SK-N-SH (cell line): ENCODE results near the gene CTTNBP2NL. TPM values are rescaled to one million over a fixed set of nuclear protein-coding genes. Genes with fewer than 3 reads are reported as not detected.

Source experiments
- CTCF ChIA-PET: fragments of 300-600, 350-600 bp; formaldehyde crosslinking; extraction: SDS; loops from one replicate; lab custom pipeline; 2021; lab: Yijun Ruan, JAX
- POLR2A ChIA-PET: fragments of 350-600 bp; sonication (Branson Sonifier 250); formaldehyde crosslinking; extraction: SDS; loops from one replicate; lab custom pipeline; 2020; ENCODE audit warnings: antibody characterized with exemption, inconsistent platforms; lab: Yijun Ruan, JAX
- DNase-seq: peaks from one replicate; pipeline ENCODE4 v3.0.0; 2012
- H2AFZ ChIP-seq: fragments of 200-600 bp; sonication (generic); 2 replicates; pipeline ENCODE4 v1.8.1; 2016; ENCODE audit warnings: antibody characterized with exemption, mild to moderate bottlenecking, low read depth
- H3F3A ChIP-seq: fragments of 200-600 bp; sonication (generic); replicated peaks from 2 replicates; pipeline ENCODE3; 2016; ENCODE audit warnings: antibody characterized with exemption, mild to moderate bottlenecking; ENCODE audit not compliant: insufficient read depth
- H3K27ac ChIP-seq, 2 experiments: fragments of 200-500 bp in 1 of 2; fragments of 200-600 bp in 1 of 2; sonication (Bioruptor generic) in 1 of 2; sonication (generic), shearing (Covaris generic) in 1 of 2; 2 replicates each; pipeline versions ENCODE4 v1.5.1 to v1.6.1; 2014 to 2016; ENCODE audit warnings: low read depth in 2 of 2, inconsistent platforms in 1 of 2, low read length in 1 of 2, mild to moderate bottlenecking in 1 of 2, mixed read lengths in 1 of 2
- H3K27me3 ChIP-seq: fragments of 200-600 bp; sonication (generic), shearing (Covaris generic); 2 replicates; pipeline ENCODE4 v1.6.1; 2016; ENCODE audit warnings: mixed run types; ENCODE audit not compliant: insufficient read depth
- H3K36me3 ChIP-seq, 2 experiments: fragments of 200-500 bp in 1 of 2; fragments of 200-600 bp in 1 of 2; sonication (Bioruptor generic) in 1 of 2; sonication (generic) in 1 of 2; replicated peaks in 1 of 2; 2 replicates each; pipeline versions ENCODE3 to v1.5.1; 2014 to 2016; ENCODE audit warnings: low read length in 1 of 2, mild to moderate bottlenecking in 1 of 2; ENCODE audit not compliant: insufficient read depth in 2 of 2, control insufficient read depth in 1 of 2
- H3K4me1 ChIP-seq, 2 experiments: fragments of 200-500 bp in 1 of 2; fragments of 200-600 bp in 1 of 2; sonication (Bioruptor generic) in 1 of 2; sonication (generic), shearing (Covaris generic) in 1 of 2; 2 replicates each; pipeline versions ENCODE4 v1.5.1 to v1.6.1; 2014 to 2016; ENCODE audit warnings: low read depth in 1 of 2, low read length in 1 of 2, mixed run types in 1 of 2; ENCODE audit not compliant: insufficient read depth in 2 of 2, control insufficient read depth in 1 of 2
- H3K4me2 ChIP-seq: fragments of 200-600 bp; sonication (generic), shearing (Covaris generic); 2 replicates; pipeline ENCODE4 v1.6.1; 2017; ENCODE audit warnings: mixed run types
- H3K4me3 ChIP-seq, 2 experiments: fragments of 200-500 bp in 1 of 2; fragments of 200-600 bp in 1 of 2; sonication (Bioruptor generic) in 1 of 2; sonication (generic), shearing (Covaris generic) in 1 of 2; 2 replicates each; pipeline versions ENCODE4 v1.5.1 to v1.8.1; 2014 to 2016; ENCODE audit warnings: low read depth in 2 of 2, inconsistent platforms in 1 of 2, low read length in 1 of 2, mild to moderate bottlenecking in 1 of 2, mixed read lengths in 1 of 2, moderate library complexity in 1 of 2
- H3K79me2 ChIP-seq: fragments of 200-600 bp; sonication (generic); 2 replicates; pipeline ENCODE4 v1.8.1; 2017; ENCODE audit warnings: mild to moderate bottlenecking; ENCODE audit not compliant: insufficient read depth
- H3K9ac ChIP-seq: fragments of 200-600 bp; sonication (generic); 2 replicates; pipeline ENCODE4 v1.6.1; 2017; ENCODE audit warnings: mixed run types
- H3K9me2 ChIP-seq: fragments of 200-600 bp; sonication (generic); 2 replicates; pipeline ENCODE4 v1.6.1; 2017; ENCODE audit warnings: mixed run types
- H3K9me3 ChIP-seq: fragments of 200-600 bp; sonication (generic); 2 replicates; pipeline ENCODE4 v1.6.1; 2017; ENCODE audit warnings: mixed run types, mild to moderate bottlenecking, moderate library complexity
- H4K20me1 ChIP-seq: fragments of 200-600 bp; sonication (generic); 2 replicates; pipeline ENCODE4 v1.6.1; 2017; ENCODE audit warnings: mild to moderate bottlenecking, mixed run types; ENCODE audit not compliant: insufficient read depth
- CHD2 ChIP-seq: fragments of 150-350 bp; IDR thresholded peaks from 2 replicates; pipeline ENCODE4 v1.6.1; 2018; ENCODE audit warnings: low read length; ENCODE audit not compliant: partially characterized antibody
- ELF1 ChIP-seq: IDR thresholded peaks from 2 replicates; pipeline ENCODE4 v1.4.0; 2012
- EP300 ChIP-seq, 2 experiments: IDR thresholded peaks; 2 replicates each; pipeline versions ENCODE4 v1.4.0 to v1.6.1; 2012; ENCODE audit warnings: borderline replicate concordance in 1 of 2, low read depth in 1 of 2, low read length in 1 of 2
- EZH2phosphoT487 ChIP-seq: fragments of 200-600 bp; sonication (generic); IDR thresholded peaks from 2 replicates; pipeline ENCODE4 v1.6.1; 2017; ENCODE audit warnings: low read depth, mixed run types, mild to moderate bottlenecking, antibody characterized with exemption, moderate library complexity, borderline replicate concordance
- MAX ChIP-seq: IDR thresholded peaks from 2 replicates; pipeline ENCODE4 v1.4.0; 2012; ENCODE audit warnings: low read depth
- MEF2A ChIP-seq: IDR thresholded peaks from 2 replicates; pipeline ENCODE4 v1.4.0; 2012; ENCODE audit warnings: low read depth, borderline replicate concordance
- RCOR1 ChIP-seq: fragments of 150-350 bp; IDR thresholded peaks from 2 replicates; pipeline ENCODE4 v1.6.1; 2017; ENCODE audit warnings: antibody characterized with exemption, low read length
- REST ChIP-seq: IDR thresholded peaks from 2 replicates; pipeline ENCODE4 v1.6.1; 2012; ENCODE audit warnings: mild to moderate bottlenecking, low read depth, low read length, moderate library complexity
- RXRA ChIP-seq: IDR thresholded peaks from 2 replicates; pipeline ENCODE4 v1.4.0; 2012; ENCODE audit warnings: low read depth, mild to moderate bottlenecking, borderline replicate concordance
- SMC3 ChIP-seq: IDR thresholded peaks from 2 replicates; pipeline ENCODE4 v1.6.1; 2012; ENCODE audit warnings: low read depth, low read length, improper control_type of control experiment
- TCF12 ChIP-seq: IDR thresholded peaks from 2 replicates; pipeline ENCODE4 v1.4.0; 2012
- WGBS: methylation state at CpG from one replicate; pipeline ENCODE4 v1.1.6; 2017; ENCODE audit warnings: low lambda C conversion rate; 5-methylcytosine and 5-hydroxymethylcytosine counted together
- polyA plus RNA-seq, 3 experiments: library from polyadenylated mRNA; depleted of rRNA; stranded (reverse); fragments of >200 nt; gene quantifications; 2 replicates each; pipeline ENCODE4 v1.2.3, GENCODE V29; 2012

The CTTNBP2NL gene
- polyA plus RNA-seq, 1 of the 3 experiments (the other 2 are of a cell fraction), result 4.9 TPM

DNA sequence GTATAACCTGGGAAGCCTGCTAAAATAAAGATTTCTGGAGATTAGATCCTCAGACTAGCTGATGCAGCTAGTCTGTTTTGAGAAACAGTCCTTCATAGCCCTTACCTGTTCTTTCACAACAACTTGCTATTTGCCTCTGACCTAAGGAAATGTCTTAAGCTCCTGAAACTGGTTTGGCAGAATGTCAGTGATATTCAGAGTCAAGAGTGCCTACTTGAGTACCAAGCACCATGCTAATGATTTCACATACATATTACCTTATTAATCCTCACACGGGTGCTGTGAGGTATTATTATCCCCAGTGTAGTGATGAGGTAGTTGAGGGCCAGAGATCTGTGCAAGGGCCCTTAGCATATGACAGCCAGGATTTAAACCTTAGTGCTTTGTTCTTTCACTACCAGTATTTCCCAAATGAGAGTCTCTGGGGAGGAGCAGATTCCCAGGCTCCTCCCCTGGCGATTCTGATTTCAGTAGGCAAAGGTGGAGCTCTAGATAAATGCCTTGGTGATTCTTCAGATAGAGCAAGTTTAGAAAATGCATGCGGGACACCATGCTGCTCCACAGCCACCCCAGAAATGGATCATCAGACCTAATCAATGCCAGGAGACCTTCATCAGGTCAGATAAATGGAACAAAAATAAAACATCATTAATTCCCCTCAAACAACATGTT lies 65.3 kb downstream of the CTTNBP2NL start:
- H3K9ac ChIP-seq, result no peak overlapping the region

DNA sequence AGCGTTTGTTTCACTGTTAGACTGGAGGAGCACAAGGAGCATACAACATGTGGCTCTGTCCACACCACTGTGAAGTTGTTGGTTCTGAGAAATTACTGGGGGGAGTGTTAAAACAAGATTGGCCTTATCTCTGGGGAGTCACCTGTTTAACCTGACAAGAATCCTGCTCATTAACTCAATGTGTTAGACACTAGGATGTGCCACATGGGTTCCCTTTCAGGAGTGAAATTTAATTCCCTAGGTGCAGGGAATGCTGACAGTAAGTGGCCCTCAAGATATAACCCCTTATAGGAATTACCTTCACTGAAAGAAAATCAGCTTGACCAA lies 66.9 kb downstream of the CTTNBP2NL start:
- H3K4me1 ChIP-seq, result peaks cover 6 to 9% of the 10 kb centered on the region in 2 experiments; a peak in 2 of 4 replicates
- no peak for TF ChIP-seq EZH2phosphoT487
- TF ChIP-seq REST, result no peak
- H3K36me3 ChIP-seq, result peaks cover 13 to 16% of the 10 kb centered on the region in 2 experiments
- DNase-seq, result no peak
- no peaks in the 10 kb centered on the region; the same call in 1 of the 2 replicates for H4K20me1 ChIP-seq
- no peaks in the 10 kb centered on the region for H3K9me2 ChIP-seq
- peaks cover 18% of the 10 kb centered on the region for H3F3A ChIP-seq
- H2AFZ ChIP-seq, result no peak overlapping the region
- H3K4me3 ChIP-seq, result no peak overlapping the region
- no peaks in the 10 kb centered on the region for H3K9me3 ChIP-seq
- no peaks in the 10 kb centered on the region for H3K79me2 ChIP-seq
- no peak overlapping the region for H3K9ac ChIP-seq
- 100% methylated on average over 1 of the region's 1 CpG for WGBS
- no peak overlapping the region for H3K27ac ChIP-seq
- no peaks in the 10 kb centered on the region for H3K27me3 ChIP-seq
- CTCF ChIA-PET, result interaction anchor here (1.0 to 12.9 kb wide), 6 partner anchors 12 to 151 kb away, joined by 3 to 154 read pairs (median 4); partner anchors contain the start of gene WNT2B
- H3K4me2 ChIP-seq, result no peak overlapping the region
- POLR2A ChIA-PET, result interaction anchor here (1.0 kb wide), 1 partner anchor 67 kb away, joined by 3 read pairs; the partner anchor contains the start of gene CTTNBP2NL

More for the DNA sequence above, 65.3 kb downstream of the CTTNBP2NL start:
- no peak for DNase-seq
- H3K4me2 ChIP-seq, result no peak overlapping the region
- POLR2A ChIA-PET, result no interaction called here
- 73% methylated on average over 3 of the region's 3 CpGs for WGBS
- H3K27me3 ChIP-seq, result no peaks in the 10 kb centered on the region
- no peak overlapping the region for H3K4me3 ChIP-seq
- peaks cover 6 to 15% of the 10 kb centered on the region in 2 experiments; a peak in 2 of 4 replicates for H3K4me1 ChIP-seq
- TF ChIP-seq RXRA (no peak), TCF12 (no peak), RCOR1 (no peak), ELF1 (no peak), MEF2A (no peak), EZH2phosphoT487 (no peak), SMC3 (no peak), CHD2 (no peak), REST (no peak), EP300 (IDR thresholded peaks at IDR 0.05; ENCODE audit: borderline replicate concordance in 1 of 2, low read depth in 1 of 2, low read length in 1 of 2) (no peak), MAX (no peak)
- no peaks in the 10 kb centered on the region for H3K79me2 ChIP-seq
- H4K20me1 ChIP-seq, result no peaks in the 10 kb centered on the region; the same call in 1 of the 2 replicates
- CTCF ChIA-PET, result interaction anchor here (1.0 to 12.9 kb wide), 4 partner anchors 16 to 91 kb away, joined by 3 to 154 read pairs (median 6); no protein-coding TSS in a partner anchor
- H3K27ac ChIP-seq, result no peak overlapping the region
- peaks cover 29 to 30% of the 10 kb centered on the region in 2 experiments for H3K36me3 ChIP-seq
- H2AFZ ChIP-seq, result no peak overlapping the region
- H3F3A ChIP-seq, result peaks cover 33% of the 10 kb centered on the region
- no peaks in the 10 kb centered on the region for H3K9me3 ChIP-seq
- no peaks in the 10 kb centered on the region for H3K9me2 ChIP-seq
